ENCODE data around the gene CR1. TPM values are rescaled to one million over a fixed set of nuclear protein-coding genes. Genes with fewer than 3 reads are reported as not detected.
A peak's percentile ranks its signal among the peaks of the same experiment; 100 is the strongest.

The CR1 gene
- total and polyA plus RNA-seq, 2 experiments from 2014 or later, result 0.20 TPM; not detected in 1

DNA sequence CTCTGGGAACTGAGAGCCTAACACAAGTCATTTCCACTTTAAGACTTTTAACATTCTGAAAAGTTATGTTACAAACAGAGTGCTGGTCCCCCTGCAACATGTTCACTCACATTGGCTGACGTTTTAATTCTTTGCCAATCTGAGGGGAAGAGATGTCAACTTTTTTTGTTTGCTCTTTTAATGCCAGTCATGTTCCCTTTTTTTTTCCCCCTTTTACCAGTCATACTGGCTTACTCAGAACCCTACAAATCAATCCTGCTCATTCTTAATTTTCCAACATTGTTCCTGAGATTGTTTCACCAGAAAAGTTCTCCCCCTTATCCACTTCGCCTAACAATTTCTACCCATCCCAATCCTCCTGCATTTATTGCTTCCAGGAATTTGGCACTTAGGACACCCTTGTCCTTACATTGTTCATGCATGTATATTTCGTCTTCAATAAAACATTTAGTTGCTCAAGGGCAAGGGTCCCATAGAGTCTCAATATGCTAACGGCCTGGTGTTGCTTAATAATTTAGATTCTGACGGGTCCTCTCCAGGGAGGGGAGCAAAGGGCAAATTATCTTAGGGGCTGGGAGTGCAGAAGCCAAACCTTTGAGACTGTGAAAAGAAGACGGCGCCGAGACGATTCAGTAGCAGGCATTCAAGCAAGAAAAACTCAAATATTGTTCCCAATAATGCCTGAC lies 148.4 kb downstream of the CR1 start:
- Histone ChIP-seq H3K9me3 (ENCODE audit: low read depth) (no peaks in the 10 kb centered on the region), H3K27me3 (no peaks in the 10 kb centered on the region), H3K4me1 (ENCODE audit: insufficient read depth) (peaks cover 3% of the 10 kb centered on the region), H4K20me1 (ENCODE audit: insufficient read depth, poor library complexity, severe bottlenecking) (no peaks in the 10 kb centered on the region), H3K4me2 (peak overlapping the region; percentile 81), H3K79me2 (no peaks in the 10 kb centered on the region), H3K9me2 (replicated peaks; ENCODE audit: insufficient read depth) (no peaks in the 10 kb centered on the region), H3K36me3 (replicated peaks; ENCODE audit: insufficient read depth, low read depth) (no peaks in the 10 kb centered on the region), H2AFZ (no peak overlapping the region), H3K27ac (no peak overlapping the region), H3K4me3 (no peak overlapping the region)
- TF ChIP-seq EZH2phosphoT487 (IDR thresholded peaks at IDR 0.05; ENCODE audit: low read depth, severe bottlenecking, unreplicated experiment), result no peak
- TF ChIP-seq EZH2 (IDR thresholded peaks at IDR 0.05; ENCODE audit: borderline replicate concordance), result no peak
- TF ChIP-seq, protein P1, sequence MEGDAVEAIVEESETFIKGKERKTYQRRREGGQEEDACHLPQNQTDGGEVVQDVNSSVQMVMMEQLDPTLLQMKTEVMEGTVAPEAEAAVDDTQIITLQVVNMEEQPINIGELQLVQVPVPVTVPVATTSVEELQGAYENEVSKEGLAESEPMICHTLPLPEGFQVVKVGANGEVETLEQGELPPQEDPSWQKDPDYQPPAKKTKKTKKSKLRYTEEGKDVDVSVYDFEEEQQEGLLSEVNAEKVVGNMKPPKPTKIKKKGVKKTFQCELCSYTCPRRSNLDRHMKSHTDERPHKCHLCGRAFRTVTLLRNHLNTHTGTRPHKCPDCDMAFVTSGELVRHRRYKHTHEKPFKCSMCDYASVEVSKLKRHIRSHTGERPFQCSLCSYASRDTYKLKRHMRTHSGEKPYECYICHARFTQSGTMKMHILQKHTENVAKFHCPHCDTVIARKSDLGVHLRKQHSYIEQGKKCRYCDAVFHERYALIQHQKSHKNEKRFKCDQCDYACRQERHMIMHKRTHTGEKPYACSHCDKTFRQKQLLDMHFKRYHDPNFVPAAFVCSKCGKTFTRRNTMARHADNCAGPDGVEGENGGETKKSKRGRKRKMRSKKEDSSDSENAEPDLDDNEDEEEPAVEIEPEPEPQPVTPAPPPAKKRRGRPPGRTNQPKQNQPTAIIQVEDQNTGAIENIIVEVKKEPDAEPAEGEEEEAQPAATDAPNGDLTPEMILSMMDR (IDR thresholded peaks at IDR 0.05; ENCODE audit: poor library complexity), result no peak
- WGBS (ENCODE audit: low lambda C conversion rate, missing lambda C conversion rate), result 68% methylated on average over 9 of the region's 9 CpGs
- no peak for DNase-seq (ENCODE audit: low spot score)

DNA sequence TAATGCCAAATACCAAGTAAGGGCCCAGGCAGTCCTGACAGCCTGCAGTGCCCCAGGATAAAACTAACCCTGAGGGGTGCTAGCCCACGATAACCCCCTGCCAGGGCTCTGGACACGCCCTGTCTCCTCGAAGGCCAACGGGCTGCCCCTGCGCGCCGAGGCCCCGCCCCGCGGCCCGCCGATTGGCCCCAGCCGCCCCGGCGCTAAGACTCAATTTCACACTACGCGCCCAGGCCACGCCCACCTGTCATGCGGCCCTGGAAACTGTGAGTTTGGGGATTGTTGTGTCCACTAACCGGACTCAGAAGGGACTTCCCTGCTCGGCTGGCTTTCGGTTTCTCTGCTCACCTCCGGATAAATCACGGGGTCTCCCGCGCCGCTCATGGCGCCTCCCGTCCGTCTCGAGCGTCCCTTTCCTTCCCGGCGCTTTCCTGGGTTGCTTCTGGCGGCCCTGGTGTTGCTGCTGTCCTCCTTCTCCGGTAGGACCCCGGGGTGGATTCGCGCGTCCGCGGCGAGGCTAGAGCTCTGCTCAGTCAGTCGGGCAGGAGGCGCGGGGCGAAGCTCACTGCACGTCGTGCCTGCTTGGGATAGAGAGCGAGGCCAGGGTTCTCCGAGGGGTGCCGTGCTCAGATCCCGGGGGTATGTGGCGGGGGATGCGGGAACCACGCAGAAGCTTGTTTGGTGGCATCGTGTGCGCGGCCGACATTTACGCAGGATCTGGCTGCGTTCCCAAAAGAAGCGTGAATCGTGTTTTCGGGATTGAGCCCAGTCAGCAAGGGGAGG lies 149.1 kb downstream of the CR1 start, which contains the start of gene CR1L:
Gene CR1L, plus strand, starts transcription at position 282 of the 783 bp plus-strand sequence. Its CDS starts 101 bp downstream, at position 383.
- peak; percentile 66 for DNase-seq (ENCODE audit: low spot score)
- TF ChIP-seq EZH2 (IDR thresholded peaks at IDR 0.05; ENCODE audit: borderline replicate concordance) (no peak), EZH2phosphoT487 (IDR thresholded peaks at IDR 0.05; ENCODE audit: low read depth, severe bottlenecking, unreplicated experiment) (no peak)
- TF ChIP-seq, protein P1 (IDR thresholded peaks at IDR 0.05; ENCODE audit: poor library complexity), result no peak
- H3K36me3 ChIP-seq (replicated peaks; ENCODE audit: insufficient read depth, low read depth), result no peaks in the 10 kb centered on the region
- H2AFZ ChIP-seq, result no peak within 1 kb of the TSS
- H3K27ac ChIP-seq, result no peak within 1 kb of the TSS
- no peaks in the 10 kb centered on the region for H3K27me3 ChIP-seq
- no peaks in the 10 kb centered on the region for H3K9me2 ChIP-seq (replicated peaks; ENCODE audit: insufficient read depth)
- peaks cover 6% of the 10 kb centered on the region for H3K4me1 ChIP-seq (ENCODE audit: insufficient read depth)
- no peaks in the 10 kb centered on the region for H3K9me3 ChIP-seq (ENCODE audit: low read depth)
- no peaks in the 10 kb centered on the region for H3K79me2 ChIP-seq
- no peaks in the 10 kb centered on the region for H4K20me1 ChIP-seq (ENCODE audit: insufficient read depth, poor library complexity, severe bottlenecking)
- H3K4me3 ChIP-seq, result no peak within 1 kb of the TSS
- peak within 1 kb of the TSS; percentile 81 for H3K4me2 ChIP-seq
- 63% methylated on average over 65 of the region's 65 CpGs for WGBS (ENCODE audit: low lambda C conversion rate, missing lambda C conversion rate)

DNA sequence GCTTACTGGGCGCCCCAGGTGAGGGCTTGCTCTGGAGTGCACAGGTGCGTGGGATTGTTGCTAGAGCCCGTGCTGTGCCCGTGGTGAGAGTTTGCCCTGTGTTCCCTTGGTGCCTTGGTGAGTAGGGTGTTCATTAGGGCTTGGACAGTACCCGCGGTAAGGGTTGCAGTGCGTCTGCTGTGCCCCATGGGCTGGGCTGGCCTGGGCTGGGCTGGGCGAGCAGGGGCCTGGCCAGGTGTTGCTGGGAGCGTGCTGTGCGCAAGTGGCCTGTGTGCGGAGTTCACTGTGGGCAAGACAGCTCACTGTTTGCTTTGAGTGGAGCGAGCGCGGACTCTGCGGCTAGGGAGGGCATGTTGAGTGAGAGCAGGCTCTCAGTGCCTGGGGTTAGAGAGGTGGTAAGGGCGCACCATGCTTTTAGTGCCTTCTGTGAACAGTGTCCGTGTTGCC lies 149.7 kb downstream of the CR1 start:
- H3K4me3 ChIP-seq, result no peak overlapping the region
- H2AFZ ChIP-seq, result no peak overlapping the region
- H3K27ac ChIP-seq, result no peak overlapping the region
- no peaks in the 10 kb centered on the region for H4K20me1 ChIP-seq (ENCODE audit: insufficient read depth, poor library complexity, severe bottlenecking)
- no peaks in the 10 kb centered on the region for H3K36me3 ChIP-seq (replicated peaks; ENCODE audit: insufficient read depth, low read depth)
- TF ChIP-seq EZH2phosphoT487 (IDR thresholded peaks at IDR 0.05; ENCODE audit: low read depth, severe bottlenecking, unreplicated experiment) (no peak), EZH2 (IDR thresholded peaks at IDR 0.05; ENCODE audit: borderline replicate concordance) (no peak)
- TF ChIP-seq, protein P1 (IDR thresholded peaks at IDR 0.05; ENCODE audit: poor library complexity), result no peak
- no peaks in the 10 kb centered on the region for H3K9me2 ChIP-seq (replicated peaks; ENCODE audit: insufficient read depth)
- no peaks in the 10 kb centered on the region for H3K27me3 ChIP-seq
- H3K9me3 ChIP-seq (ENCODE audit: low read depth), result no peaks in the 10 kb centered on the region
- peaks cover 6% of the 10 kb centered on the region for H3K4me1 ChIP-seq (ENCODE audit: insufficient read depth)
- H3K79me2 ChIP-seq, result no peaks in the 10 kb centered on the region
- DNase-seq (ENCODE audit: low spot score), result no peak
- peak overlapping the region; percentile 81 for H3K4me2 ChIP-seq
- WGBS (ENCODE audit: low lambda C conversion rate, missing lambda C conversion rate), result 68% methylated on average over 17 of the region's 17 CpGs

All from hepatocyte (in vitro differentiated cells).